ENCODE measurements around the gene CLCN7. TPM values are rescaled to one million over a fixed set of nuclear protein-coding genes. Genes with fewer than 3 reads are reported as not detected.
"Not testable (repeated sequence)": the region's sequence is repeated elsewhere in the genome, so short reads cannot be mapped to it uniquely, and the experiment has no call there.

The CLCN7 gene
- total RNA-seq, 2 donors from 2014 or later: 51.9 to 108 TPM

DNA sequence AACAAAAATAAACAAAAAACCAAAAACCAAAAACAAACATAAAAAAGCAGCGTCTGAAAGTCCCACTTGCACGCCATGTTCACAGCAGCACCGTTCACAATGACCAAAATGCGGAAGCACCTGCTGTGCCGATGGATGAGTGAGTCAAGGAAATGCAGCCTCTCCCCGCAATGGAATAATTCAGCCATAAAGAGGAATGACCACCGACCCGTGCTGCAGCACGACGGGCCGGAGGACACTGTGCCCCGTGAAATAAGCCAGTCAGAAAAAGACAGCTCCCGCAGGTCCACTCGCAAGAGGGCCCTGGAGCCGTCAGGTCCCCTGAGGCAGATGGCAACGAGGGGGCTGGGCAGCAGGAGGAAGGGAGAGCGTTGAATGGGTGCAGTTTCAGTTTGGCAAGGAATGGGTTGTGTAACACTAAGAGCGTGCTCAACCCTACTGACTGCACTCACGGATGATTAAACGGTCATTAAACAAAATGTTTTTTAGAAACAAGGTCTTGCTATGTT, 5.1 kb downstream of the CLCN7 start:
- 73% methylated on average over 20 of the region's 20 CpGs for WGBS
- no peak for TF ChIP-seq POLR2AphosphoS5 (IDR thresholded peaks at IDR 0.05)
- no peak for TF ChIP-seq POLR2A (IDR thresholded peaks at IDR 0.05)
- TF ChIP-seq, protein P1, sequence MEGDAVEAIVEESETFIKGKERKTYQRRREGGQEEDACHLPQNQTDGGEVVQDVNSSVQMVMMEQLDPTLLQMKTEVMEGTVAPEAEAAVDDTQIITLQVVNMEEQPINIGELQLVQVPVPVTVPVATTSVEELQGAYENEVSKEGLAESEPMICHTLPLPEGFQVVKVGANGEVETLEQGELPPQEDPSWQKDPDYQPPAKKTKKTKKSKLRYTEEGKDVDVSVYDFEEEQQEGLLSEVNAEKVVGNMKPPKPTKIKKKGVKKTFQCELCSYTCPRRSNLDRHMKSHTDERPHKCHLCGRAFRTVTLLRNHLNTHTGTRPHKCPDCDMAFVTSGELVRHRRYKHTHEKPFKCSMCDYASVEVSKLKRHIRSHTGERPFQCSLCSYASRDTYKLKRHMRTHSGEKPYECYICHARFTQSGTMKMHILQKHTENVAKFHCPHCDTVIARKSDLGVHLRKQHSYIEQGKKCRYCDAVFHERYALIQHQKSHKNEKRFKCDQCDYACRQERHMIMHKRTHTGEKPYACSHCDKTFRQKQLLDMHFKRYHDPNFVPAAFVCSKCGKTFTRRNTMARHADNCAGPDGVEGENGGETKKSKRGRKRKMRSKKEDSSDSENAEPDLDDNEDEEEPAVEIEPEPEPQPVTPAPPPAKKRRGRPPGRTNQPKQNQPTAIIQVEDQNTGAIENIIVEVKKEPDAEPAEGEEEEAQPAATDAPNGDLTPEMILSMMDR (IDR thresholded peaks at IDR 0.05): no peak
- no peaks in the 10 kb centered on the region for H3K36me3 ChIP-seq
- no peak for DNase-seq (ENCODE audit: low spot score)
- no peaks in the 10 kb centered on the region for H3K27me3 ChIP-seq (replicated peaks; ENCODE audit: insufficient read depth)
- no peaks in the 10 kb centered on the region for H3K9me3 ChIP-seq
- no peak overlapping the region for H3K4me3 ChIP-seq
- H3K27ac ChIP-seq: no peak overlapping the region
- intact Hi-C loops (cut with DNase I): no loop called here
- H3K4me1 ChIP-seq (replicated peaks): peaks cover 4% of the 10 kb centered on the region

DNA sequence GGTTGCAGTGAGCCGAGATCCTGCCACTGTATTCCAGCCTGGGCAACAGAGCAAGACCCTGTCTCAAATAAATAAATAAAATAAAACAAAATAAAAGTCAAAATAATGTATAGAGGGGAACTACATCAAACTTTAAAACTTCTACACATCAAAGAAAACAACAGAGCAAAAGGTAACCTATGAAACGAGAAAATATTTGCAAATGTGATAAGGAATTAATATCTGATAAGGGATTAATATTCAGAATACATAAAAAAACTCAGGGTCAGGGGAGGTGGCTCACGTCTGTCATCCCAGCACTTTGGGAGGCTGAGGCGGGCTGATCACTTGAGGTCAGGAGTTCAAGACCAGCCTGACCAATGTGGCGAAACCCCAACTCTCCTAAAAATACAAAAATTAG, 5.7 kb downstream of the CLCN7 start:
- DNase-seq (ENCODE audit: low spot score); H3K27me3 ChIP-seq (replicated peaks; ENCODE audit: insufficient read depth); H3K27ac ChIP-seq; H3K4me1 ChIP-seq (replicated peaks); intact Hi-C loops (cut with DNase I); H3K4me3 ChIP-seq; H3K36me3 ChIP-seq; H3K9me3 ChIP-seq: not testable (repeated sequence)
- WGBS: 80% methylated on average over 5 of the region's 5 CpGs

DNA sequence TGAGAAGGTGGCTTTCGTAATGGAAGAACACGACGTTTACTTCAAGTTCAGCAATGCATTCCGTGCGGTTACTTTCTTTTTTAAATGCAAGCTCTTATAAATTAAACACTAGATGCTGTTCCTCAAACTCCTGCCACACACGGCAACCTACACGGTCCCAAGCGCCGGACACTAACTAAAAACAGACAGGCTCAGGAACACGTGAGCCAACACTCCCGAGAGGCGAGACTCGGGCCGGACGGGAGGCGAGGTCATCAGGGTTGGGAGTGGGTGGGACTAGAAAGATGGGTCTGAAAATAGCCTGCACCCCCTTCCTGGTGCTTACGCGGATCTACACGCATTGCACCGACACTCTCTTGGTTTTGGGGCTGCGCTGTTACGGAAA, 6.4 kb downstream of the CLCN7 start:
- H3K27me3 ChIP-seq (replicated peaks; ENCODE audit: insufficient read depth): no peaks in the 10 kb centered on the region
- no peak for DNase-seq (ENCODE audit: low spot score)
- no peaks in the 10 kb centered on the region for H3K36me3 ChIP-seq
- no peaks in the 10 kb centered on the region for H3K4me1 ChIP-seq (replicated peaks)
- WGBS: 84% methylated on average over 22 of the region's 22 CpGs
- intact Hi-C loops (cut with DNase I): no loop called here
- no peak overlapping the region for H3K4me3 ChIP-seq
- no peak overlapping the region for H3K27ac ChIP-seq
- TF ChIP-seq, protein P1 (IDR thresholded peaks at IDR 0.05): no peak
- TF ChIP-seq POLR2A (IDR thresholded peaks at IDR 0.05) (no peak), POLR2AphosphoS5 (IDR thresholded peaks at IDR 0.05) (no peak)
- no peaks in the 10 kb centered on the region for H3K9me3 ChIP-seq

DNA sequence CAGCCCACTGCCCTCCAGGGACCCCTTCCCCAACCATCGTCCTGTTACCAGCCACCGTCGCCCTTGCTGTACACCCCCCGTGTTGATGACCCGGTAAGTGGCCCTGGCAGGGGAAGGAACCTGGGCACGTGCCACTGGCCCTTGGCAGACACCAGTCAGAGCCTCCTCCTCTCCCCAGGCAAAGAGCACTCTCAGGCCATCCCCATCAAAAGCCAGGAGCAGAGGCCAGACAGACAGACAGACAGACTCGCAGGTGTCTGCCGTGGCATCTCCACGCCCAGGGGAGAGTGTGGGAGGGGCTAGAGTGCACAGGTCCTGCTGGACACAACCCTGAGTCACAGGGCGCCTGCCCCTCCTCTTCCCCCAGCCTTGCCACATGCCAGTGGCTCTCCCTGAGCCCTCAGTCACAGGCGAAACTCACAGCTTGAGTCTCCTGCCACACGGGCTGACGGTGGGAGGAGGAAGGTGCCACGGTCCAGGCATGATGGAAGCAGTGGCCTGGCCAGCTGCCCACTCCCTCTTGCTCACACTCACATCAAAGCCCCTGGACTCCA, 7.8 kb downstream of the CLCN7 start:
- no peaks in the 10 kb centered on the region for H3K27me3 ChIP-seq (replicated peaks; ENCODE audit: insufficient read depth)
- H3K27ac ChIP-seq: no peak overlapping the region
- no peak overlapping the region for H3K4me3 ChIP-seq
- no peaks in the 10 kb centered on the region for H3K4me1 ChIP-seq (replicated peaks)
- no peaks in the 10 kb centered on the region for H3K36me3 ChIP-seq
- no peak for TF ChIP-seq POLR2AphosphoS5 (IDR thresholded peaks at IDR 0.05)
- TF ChIP-seq, protein P1 (IDR thresholded peaks at IDR 0.05): no peak
- no peak for TF ChIP-seq POLR2A (IDR thresholded peaks at IDR 0.05)
- no peak for DNase-seq (ENCODE audit: low spot score)
- intact Hi-C loops (cut with DNase I): no loop called here
- no peaks in the 10 kb centered on the region for H3K9me3 ChIP-seq
- 74% methylated on average over 14 of the region's 14 CpGs for WGBS

DNA sequence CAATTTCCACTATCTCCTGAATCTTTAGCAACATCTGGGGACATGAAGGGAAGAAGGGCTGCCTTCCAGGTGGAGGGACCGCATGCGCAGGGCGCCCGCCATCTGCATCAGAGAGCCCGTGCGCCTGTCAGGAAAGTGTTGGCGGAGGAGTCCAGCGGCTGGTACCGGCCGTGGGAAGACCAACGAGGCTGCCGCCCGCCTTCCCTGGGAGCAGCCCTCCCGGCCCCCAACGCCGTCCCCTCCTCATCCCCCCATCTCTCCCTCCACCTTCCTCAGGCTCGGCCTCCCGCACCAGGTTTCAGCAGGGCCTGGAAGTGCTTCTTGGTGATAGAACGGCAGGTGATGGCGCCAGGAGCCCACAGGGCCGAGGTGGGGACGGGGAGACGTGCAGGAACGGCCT, 8.8 kb downstream of the CLCN7 start:
- H3K9me3 ChIP-seq: no peaks in the 10 kb centered on the region
- H3K27me3 ChIP-seq (replicated peaks; ENCODE audit: insufficient read depth): no peaks in the 10 kb centered on the region
- 88% methylated on average over 11 of the region's 24 CpGs for WGBS
- TF ChIP-seq POLR2A (IDR thresholded peaks at IDR 0.05) (no peak), POLR2AphosphoS5 (IDR thresholded peaks at IDR 0.05) (no peak)
- TF ChIP-seq, protein P1 (IDR thresholded peaks at IDR 0.05): no peak
- H3K4me1 ChIP-seq (replicated peaks): no peaks in the 10 kb centered on the region
- intact Hi-C loops (cut with DNase I): no loop called here
- H3K4me3 ChIP-seq: no peak overlapping the region
- DNase-seq (ENCODE audit: low spot score): no peak
- no peaks in the 10 kb centered on the region for H3K36me3 ChIP-seq
- no peak overlapping the region for H3K27ac ChIP-seq

Data from prostate gland (tissue), 2 donors.